AG04450 (cell line): ENCODE measurements around the gene CCDC34. TPM values are rescaled to one million over a fixed set of nuclear protein-coding genes. Genes with fewer than 3 reads are reported as not detected.

ENCODE experiments used
- CTCF ChIA-PET: fragments of 300-600, 350-600 bp; formaldehyde crosslinking; extraction: SDS; loops from one replicate; lab custom pipeline; 2022; ENCODE audit warnings: antibody characterized with exemption, inconsistent platforms; lab: Charles Lee
- POLR2A ChIA-PET: fragments of 350-600 bp; formaldehyde crosslinking; extraction: SDS; loops from one replicate; lab custom pipeline; 2021; ENCODE audit warnings: antibody characterized with exemption, inconsistent platforms; lab: Yijun Ruan, JAX
- DNase-seq: peaks from one replicate; pipeline ENCODE4 v3.0.0-alpha.2; 2011; ENCODE audit warnings: low read depth, low spot score
- H3K27ac ChIP-seq: one replicate; pipeline ENCODE4 v1.5.1; 2012; ENCODE audit warnings: low read depth, low read length, control low read depth
- H3K27me3 ChIP-seq: one replicate; pipeline ENCODE4 v1.6.0; 2012; ENCODE audit warnings: low read length; ENCODE audit not compliant: control insufficient read depth, insufficient read depth
- H3K4me3 ChIP-seq: 2 replicates; pipeline ENCODE4 v1.5.1; 2011; ENCODE audit warnings: mild to moderate bottlenecking, low read depth, low read length, control low read depth
- H3K9me3 ChIP-seq: 2 replicates; pipeline ENCODE4 v1.5.1; 2012; ENCODE audit warnings: low read length; ENCODE audit not compliant: control insufficient read depth, insufficient read depth
- CTCF ChIP-seq: IDR thresholded peaks from 2 replicates; pipeline ENCODE4 v1.5.1; 2011; ENCODE audit warnings: low read depth, low read length, control low read depth, inconsistent platforms
- polyA plus RNA-seq: library from polyadenylated mRNA; depleted of rRNA; stranded (reverse); fragments of >200 nt; gene quantifications from 2 replicates; pipeline ENCODE4 v1.2.3, GENCODE V29; 2011

Gene CCDC34
- polyA plus RNA-seq, 1 experiment, result 3.9 TPM

GRCh38 chr11:27370374-27370773, 7.4 kb upstream of the CCDC34 start:
- Histone ChIP-seq H3K27me3 (no peaks in the 10 kb centered on the region), H3K27ac (no peak overlapping the region), H3K9me3 (no peaks in the 10 kb centered on the region), H3K4me3 (no peak overlapping the region)
- CTCF ChIA-PET, result interaction anchor here (0.6 to 2.3 kb wide), 7 partner anchors 14 to 211 kb away, joined by 3 to 10 read pairs (median 6); no protein-coding TSS in a partner anchor
- peak; percentile 63 for DNase-seq
- TF ChIP-seq CTCF, result no peak
- POLR2A ChIA-PET, result no interaction called here

GRCh38 chr11:27367881-27368280, 4.9 kb upstream of the CCDC34 start:
- TF ChIP-seq CTCF, result no peak
- ChIA-PET CTCF (interaction anchor here (0.6 to 1.8 kb wide), 2 partner anchors 72 to 73 kb away, joined by 4 to 5 read pairs; no protein-coding TSS in a partner anchor), POLR2A (no interaction called here)
- no peaks in the 10 kb centered on the region for H3K27me3 ChIP-seq
- no peak overlapping the region for H3K4me3 ChIP-seq
- H3K9me3 ChIP-seq, result no peaks in the 10 kb centered on the region
- DNase-seq, result no peak
- no peak overlapping the region for H3K27ac ChIP-seq

GRCh38 chr11:27363576-27364117, 632 bp upstream of the CCDC34 start:
- peak overlapping the region; percentile 85 for H3K4me3 ChIP-seq
- no peaks in the 10 kb centered on the region for H3K9me3 ChIP-seq
- POLR2A ChIA-PET, result no interaction called here
- no peak for DNase-seq
- H3K27me3 ChIP-seq, result no peaks in the 10 kb centered on the region
- CTCF ChIA-PET, result interaction anchor here (0.6 to 1.7 kb wide), 2 partner anchors 21 to 122 kb away, joined by 3 to 5 read pairs; no protein-coding TSS in a partner anchor
- H3K27ac ChIP-seq, result peak overlapping the region; percentile 32
- no peak for TF ChIP-seq CTCF

- ChIA-PET CTCF (no interaction called here), POLR2A (no interaction called here)
- TF ChIP-seq CTCF, result no peak
- no peaks in the 10 kb centered on the region for H3K9me3 ChIP-seq
- DNase-seq, result no peak
- no peak overlapping the region for H3K27ac ChIP-seq
- H3K27me3 ChIP-seq, result no peaks in the 10 kb centered on the region
- H3K4me3 ChIP-seq, result no peak overlapping the region; the same call in 1 of the 2 replicates
Observed at GRCh38 chr11:27361649-27362431, 1.2 kb downstream of the CCDC34 start.

GRCh38 chr11:27358296-27358695, 4.7 kb downstream of the CCDC34 start:
- no peak for DNase-seq
- H3K27ac ChIP-seq, result no peak overlapping the region

More at GRCh38 chr11:27358296-27358695, 4.7 kb downstream of the CCDC34 start:
- H3K27me3 ChIP-seq, result no peaks in the 10 kb centered on the region
- no peaks in the 10 kb centered on the region for H3K9me3 ChIP-seq
- ChIA-PET CTCF (interaction anchor here (0.8 to 2.5 kb wide), 2 partner anchors 128 to 140 kb away, joined by 3 to 8 read pairs; no protein-coding TSS in a partner anchor), POLR2A (no interaction called here)
- no peak overlapping the region for H3K4me3 ChIP-seq
- TF ChIP-seq CTCF, result no peak
